WTC11 (cell line): Measurements from ENCODE around the gene TDRD1.

Experiments used
- CTCF ChIP-seq: fragments of 200-600 bp; IDR thresholded peaks from 2 replicates; pipeline ENCODE4 v1.8.0; 2022; ENCODE audit warnings: antibody characterized with exemption
- ELF4 ChIP-seq: sonication (generic); formaldehyde crosslinking; IDR thresholded peaks from 2 replicates; pipeline ENCODE4 v1.8.1; 2022; ENCODE audit warnings: low read depth, mild to moderate bottlenecking, moderate library complexity, missing genetic modification reagents
- FOXP1 ChIP-seq: sonication (generic); formaldehyde crosslinking; IDR thresholded peaks from 2 replicates; pipeline ENCODE4 v1.8.0; 2022; ENCODE audit warnings: missing genetic modification reagents, mild to moderate bottlenecking, moderate library complexity, borderline replicate concordance
- GABPB1 ChIP-seq: sonication (generic); formaldehyde crosslinking; IDR thresholded peaks from 2 replicates; pipeline ENCODE4 v1.8.1; 2023; ENCODE audit warnings: mild to moderate bottlenecking, missing genetic modification reagents
- HMGXB4 ChIP-seq: sonication (generic); formaldehyde crosslinking; IDR thresholded peaks from 2 replicates; pipeline ENCODE4 v1.8.1; 2023; ENCODE audit warnings: mild to moderate bottlenecking, moderate library complexity, missing genetic modification reagents
- JUN ChIP-seq: sonication (generic); formaldehyde crosslinking; IDR thresholded peaks from 2 replicates; pipeline ENCODE4 v1.8.0; 2023; ENCODE audit warnings: mild to moderate bottlenecking, missing genetic modification reagents
- KAT7 ChIP-seq: sonication (generic); formaldehyde crosslinking; IDR thresholded peaks from 2 replicates; pipeline ENCODE4 v1.8.1; 2023; ENCODE audit warnings: missing genetic modification reagents, mild to moderate bottlenecking, borderline replicate concordance
- MAX ChIP-seq: sonication (generic); formaldehyde crosslinking; IDR thresholded peaks from 2 replicates; pipeline ENCODE4 v1.8.0; 2022; ENCODE audit warnings: mild to moderate bottlenecking, missing genetic modification reagents
- NR1H2 ChIP-seq: sonication (generic); formaldehyde crosslinking; IDR thresholded peaks from 2 replicates; pipeline ENCODE4 v1.9.0; 2021; ENCODE audit warnings: mild to moderate bottlenecking, moderate library complexity, missing genetic modification reagents
- TEAD4 ChIP-seq: sonication (generic); formaldehyde crosslinking; IDR thresholded peaks from 2 replicates; pipeline ENCODE4 v1.8.0; 2022; ENCODE audit warnings: mild to moderate bottlenecking, missing genetic modification reagents
- USF1 ChIP-seq: sonication (generic); formaldehyde crosslinking; IDR thresholded peaks from 2 replicates; pipeline ENCODE4 v1.8.0; 2022; ENCODE audit warnings: mild to moderate bottlenecking, missing genetic modification reagents
- ZBTB43 ChIP-seq: sonication (generic); formaldehyde crosslinking; IDR thresholded peaks from 2 replicates; pipeline ENCODE4 v1.8.1; 2023; ENCODE audit warnings: mild to moderate bottlenecking, missing genetic modification reagents
- ZNF532 ChIP-seq: fragments of 250-450 bp; sonication (Bioruptor Pico); IDR thresholded peaks from 2 replicates; pipeline ENCODE4 v1.9.0; 2021; ENCODE audit warnings: mild to moderate bottlenecking, borderline replicate concordance
- ZSCAN18 ChIP-seq: fragments of 250-450 bp; sonication (Bioruptor Pico); IDR thresholded peaks from 2 replicates; pipeline ENCODE4 v2.1.2; 2022; ENCODE audit warnings: mild to moderate bottlenecking, moderate library complexity

- TF ChIP-seq ZBTB43 (CRISPR knock-in tag): no peak
- no peak for TF ChIP-seq CTCF
- TF ChIP-seq FOXP1: no peak
- no peak for TF ChIP-seq ZNF532 (CRISPR knock-in tag)
- no peak for TF ChIP-seq MAX (CRISPR knock-in tag)
- no peak for TF ChIP-seq ELF4 (CRISPR knock-in tag)
- TF ChIP-seq JUN (CRISPR knock-in tag): no peak
- TF ChIP-seq HMGXB4: no peak
- TF ChIP-seq USF1 (CRISPR knock-in tag): no peak
- no peak for TF ChIP-seq GABPB1 (CRISPR knock-in tag)
- no peak for TF ChIP-seq TEAD4 (CRISPR knock-in tag)
- TF ChIP-seq NR1H2 (CRISPR knock-in tag): no peak
- no peak for TF ChIP-seq KAT7 (CRISPR knock-in tag)
- TF ChIP-seq ZSCAN18: no peak
These were observed 83.3 kb downstream of the TDRD1 start for GRCh38 chr10:114262496-114262895.
